ENCODE data around the gene RPRML.

DNA sequence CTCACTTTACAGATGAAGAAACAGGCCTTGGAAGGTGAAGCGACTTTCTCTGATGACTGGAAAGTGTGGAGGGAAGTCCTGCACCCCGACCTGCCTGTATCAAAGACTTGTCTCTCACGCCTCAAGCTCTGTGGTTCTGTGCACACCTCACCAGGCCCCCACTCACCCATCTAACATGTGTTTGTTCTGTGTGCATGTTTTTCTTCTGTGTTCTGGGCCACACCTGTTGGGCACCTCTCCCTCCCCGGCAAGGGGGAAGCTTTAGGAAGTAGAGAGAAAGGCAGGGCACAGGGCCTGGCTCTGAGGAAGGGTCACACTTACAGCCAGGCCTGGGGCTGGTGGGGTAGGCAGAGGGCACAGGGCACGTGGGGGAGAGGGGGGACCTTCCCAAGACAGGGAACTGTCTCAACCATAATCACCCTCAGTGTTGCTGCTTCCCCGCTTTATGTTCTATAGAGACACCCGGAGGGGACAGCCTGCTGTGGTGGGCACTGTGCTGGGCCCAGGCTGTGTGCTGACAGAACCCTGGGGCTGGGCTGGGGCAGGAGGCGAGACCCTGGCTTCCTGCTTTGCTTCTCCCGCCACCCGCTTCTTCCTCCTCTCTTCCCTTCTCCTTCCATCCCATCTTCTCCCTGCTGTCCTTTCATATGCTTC, 7.3 kb downstream of the RPRML start:
- no peak for TF ChIP-seq TAF1 (IDR thresholded peaks at IDR 0.05; ENCODE audit: low read depth, low read length)
- no peak for TF ChIP-seq POLR2AphosphoS5 (IDR thresholded peaks at IDR 0.05; ENCODE audit: low read depth, low read length)
- no peak for TF ChIP-seq POLR2A (IDR thresholded peaks at IDR 0.05; ENCODE audit: low read depth, low read length)
- TF ChIP-seq POU2F2 (IDR thresholded peaks at IDR 0.05; ENCODE audit: low read depth, low read length) = no peak
- no peak for TF ChIP-seq PAX5 (IDR thresholded peaks at IDR 0.05; ENCODE audit: insufficient read depth, low read length, severe bottlenecking)
- no peak for TF ChIP-seq SPI1 (IDR thresholded peaks at IDR 0.05; ENCODE audit: low read depth, low read length)

Measured in GM12891 (cell line).